DND-41 (cell line): ENCODE data around the gene PADI2.

Experiments
- ATAC-seq: fragments of 200-7000 bp; cut with Tn5 transposase; 3 replicates; pipeline ENCODE4 v1.9.1; 2021; ENCODE audit warnings: low read depth; ENCODE audit not compliant: insufficient read depth
- DNase-seq: peaks from one replicate; pipeline ENCODE4 v3.0.0-alpha.2; 2020
- H2AFZ ChIP-seq: 2 replicates; pipeline ENCODE4 v1.6.0; 2012; ENCODE audit warnings: low read depth, low read length
- H3K27ac ChIP-seq: 2 replicates; pipeline ENCODE4 v1.5.1; 2012; ENCODE audit warnings: low read length, inconsistent platforms
- H3K27me3 ChIP-seq: fragments of 200-600 bp; sonication (generic); 2 replicates; pipeline ENCODE4 v1.6.0; 2012; ENCODE audit warnings: low read length, mild to moderate bottlenecking, inconsistent platforms; ENCODE audit not compliant: insufficient read depth, poor library complexity
- H3K36me3 ChIP-seq: 2 replicates; pipeline ENCODE4 v1.5.1; 2012; ENCODE audit warnings: low read length, inconsistent platforms; ENCODE audit not compliant: insufficient read depth
- H3K4me1 ChIP-seq: 2 replicates; pipeline ENCODE4 v1.5.1; 2012; ENCODE audit warnings: mild to moderate bottlenecking, low read length; ENCODE audit not compliant: insufficient read depth
- H3K4me2 ChIP-seq: 2 replicates; pipeline ENCODE4 v1.6.0; 2012; ENCODE audit warnings: mild to moderate bottlenecking, moderate library complexity, low read length, inconsistent platforms; ENCODE audit not compliant: insufficient read depth
- H3K4me3 ChIP-seq, 2 experiments: fragments of 200-600 bp in 1 of 2; shearing (Covaris generic) in 1 of 2; 2 replicates each; pipeline ENCODE4 v1.5.1; 2012 to 2016; ENCODE audit warnings: inconsistent platforms in 2 of 2, low read length in 2 of 2, mild to moderate bottlenecking in 2 of 2, low read depth in 1 of 2, moderate library complexity in 1 of 2
- H3K79me2 ChIP-seq: 2 replicates; pipeline ENCODE4 v1.6.0; 2012; ENCODE audit warnings: low read length, inconsistent platforms; ENCODE audit not compliant: insufficient read depth
- H3K9ac ChIP-seq: 2 replicates; pipeline ENCODE4 v1.6.0; 2012; ENCODE audit warnings: low read depth, mild to moderate bottlenecking, inconsistent platforms, low read length, moderate library complexity
- H3K9me3 ChIP-seq: 2 replicates; pipeline ENCODE4 v1.5.1; 2012; ENCODE audit warnings: low read length, moderate library complexity, mild to moderate bottlenecking, inconsistent platforms; ENCODE audit not compliant: insufficient read depth, severe bottlenecking
- H4K20me1 ChIP-seq: 2 replicates; pipeline ENCODE4 v1.6.0; 2012; ENCODE audit warnings: low read length; ENCODE audit not compliant: insufficient read depth
- CTCF ChIP-seq: IDR thresholded peaks from 2 replicates; pipeline ENCODE4 v1.5.1; 2012; ENCODE audit warnings: borderline replicate concordance, low read length, moderate library complexity, mild to moderate bottlenecking; ENCODE audit not compliant: poor library complexity, severe bottlenecking; ENCODE audit errors: extremely low read depth
- EZH2 ChIP-seq: IDR thresholded peaks from 3 replicates; pipeline ENCODE4 v1.6.1; 2012; ENCODE audit warnings: borderline replicate concordance, low read depth, mild to moderate bottlenecking, moderate library complexity, low read length, inconsistent platforms; ENCODE audit not compliant: severe bottlenecking

The PADI2 gene

DNA sequence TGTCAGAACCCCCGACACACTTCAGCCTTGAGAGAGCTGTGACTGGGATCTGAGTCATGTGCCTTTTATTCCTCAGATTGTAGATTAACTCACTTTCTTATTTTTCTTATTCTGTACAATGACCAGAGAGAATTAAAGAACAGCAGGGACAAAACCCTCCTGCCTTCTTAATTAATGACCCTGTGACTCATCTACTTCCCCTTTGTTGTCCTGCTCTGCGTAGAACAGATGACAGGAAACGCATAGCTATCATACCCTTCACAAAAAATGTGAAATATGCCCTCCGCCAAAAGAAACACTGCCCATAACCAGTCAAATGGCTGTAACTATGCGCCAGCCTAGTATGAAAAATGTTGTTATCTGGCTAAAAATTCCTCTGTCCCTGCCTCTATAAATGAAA lies 9.1 kb upstream of the PADI2 start:
- Histone ChIP-seq H4K20me1 (peaks cover 6% of the 10 kb centered on the region; the same call in 1 of the 2 replicates), H3K27me3 (no peaks in the 10 kb centered on the region), H3K4me1 (no peaks in the 10 kb centered on the region), H3K4me2 (no peak overlapping the region), H3K27ac (no peak overlapping the region), H3K79me2 (no peaks in the 10 kb centered on the region), H3K4me3 (no peak overlapping the region), H3K9ac (no peak overlapping the region), H3K36me3 (no peaks in the 10 kb centered on the region), H2AFZ (no peak overlapping the region), H3K9me3 (no peaks in the 10 kb centered on the region)
- no peak for TF ChIP-seq CTCF
- no peak for TF ChIP-seq EZH2
- DNase-seq (no peak), ATAC-seq (no peak)

- TF ChIP-seq CTCF: peak; percentile 95
- TF ChIP-seq EZH2: no peak
- no peak overlapping the region for H2AFZ ChIP-seq
- H3K27ac ChIP-seq: no peak overlapping the region
- H3K4me1 ChIP-seq: no peaks in the 10 kb centered on the region
- H3K9me3 ChIP-seq: no peaks in the 10 kb centered on the region
- H3K9ac ChIP-seq: no peak overlapping the region
- peak; percentile 76 for DNase-seq
- peak; percentile 92 for ATAC-seq
- H3K4me3 ChIP-seq: no peak overlapping the region
- no peaks in the 10 kb centered on the region for H3K27me3 ChIP-seq
- H4K20me1 ChIP-seq: peaks cover 6% of the 10 kb centered on the region; the same call in 1 of the 2 replicates
- H3K4me2 ChIP-seq: no peak overlapping the region
- H3K79me2 ChIP-seq: no peaks in the 10 kb centered on the region
- no peaks in the 10 kb centered on the region for H3K36me3 ChIP-seq
These were observed 6.5 kb upstream of the PADI2 start for GRCh38 chr1:17125756-17126237.

DNA sequence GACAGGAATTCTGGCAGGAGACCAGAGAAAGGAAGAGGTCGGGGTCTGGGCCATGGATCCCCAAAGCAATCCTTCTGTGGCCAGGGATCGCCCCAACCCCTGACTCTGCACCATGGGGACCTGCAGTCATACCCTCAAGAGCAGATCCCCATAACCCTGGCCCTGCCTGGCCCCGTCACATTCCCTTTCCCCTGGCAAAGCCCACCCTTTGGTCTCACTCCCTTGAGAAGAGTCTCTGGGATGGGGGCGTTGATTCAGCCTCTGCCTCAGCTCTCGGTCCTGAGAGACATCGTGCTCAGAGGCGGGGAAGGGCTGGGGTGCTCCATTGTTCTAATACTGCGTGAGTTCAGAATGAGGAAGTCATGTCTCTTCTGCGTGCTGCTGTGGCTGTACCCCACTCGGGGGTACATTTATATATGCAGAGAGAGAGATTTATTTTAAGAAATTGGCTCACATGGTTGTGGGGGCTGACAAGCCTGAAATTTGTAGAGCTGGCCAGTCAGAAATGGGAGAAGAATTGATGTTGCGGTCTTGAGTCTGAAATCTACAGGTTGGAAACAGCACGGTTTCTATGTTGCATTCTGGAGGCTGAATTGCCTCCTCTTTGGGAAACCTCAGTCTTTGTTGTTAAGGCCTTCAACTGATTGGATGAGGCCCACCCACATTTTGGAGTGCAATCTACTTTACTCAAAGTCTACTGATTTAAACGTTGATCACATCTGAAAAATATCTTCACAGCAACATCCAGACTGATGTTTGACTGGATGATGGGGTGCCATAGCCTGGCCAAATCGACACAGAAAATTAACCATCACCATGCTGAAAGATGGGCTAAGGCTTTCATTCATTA lies 4.2 kb upstream of the PADI2 start:
- no peaks in the 10 kb centered on the region for H3K4me1 ChIP-seq
- TF ChIP-seq EZH2 (no peak), CTCF (no peak)
- no peaks in the 10 kb centered on the region for H3K79me2 ChIP-seq
- no peak for DNase-seq
- no peak for ATAC-seq
- H4K20me1 ChIP-seq: peaks cover 6% of the 10 kb centered on the region; the same call in 1 of the 2 replicates
- H3K36me3 ChIP-seq: no peaks in the 10 kb centered on the region
- H3K27ac ChIP-seq: no peak overlapping the region
- no peak overlapping the region for H3K4me2 ChIP-seq
- H3K4me3 ChIP-seq: no peak overlapping the region
- H3K9ac ChIP-seq: no peak overlapping the region
- no peak overlapping the region for H2AFZ ChIP-seq
- no peaks in the 10 kb centered on the region for H3K27me3 ChIP-seq
- H3K9me3 ChIP-seq: no peaks in the 10 kb centered on the region
